Cardiac muscle cell (in vitro differentiated cells and primary cell): ENCODE data around the gene CLASP1. TPM values are rescaled to one million over a fixed set of nuclear protein-coding genes. Genes with fewer than 3 reads are reported as not detected.
A peak's percentile ranks its signal among the peaks of the same experiment; 100 is the strongest.

Experiments
- DNase-seq, 2 donors: peaks; one replicate each; pipeline versions ENCODE4 v3.0.0 to v3.0.0-alpha.2; 2010 to 2017; ENCODE audit warnings: low read depth in 1 of 2, low spot score in 1 of 2
- H3K27ac ChIP-seq: fragments of 200-600 bp; sonication (generic); 2 replicates; pipeline ENCODE4 v1.5.1; 2016
- H3K27me3 ChIP-seq: fragments of 200-600 bp; sonication (generic); 2 replicates; pipeline ENCODE4 v1.6.0; 2016; ENCODE audit warnings: control low read depth
- H3K36me3 ChIP-seq: fragments of 200-600 bp; sonication (generic); 2 replicates; pipeline ENCODE4 v1.5.1; 2016; ENCODE audit warnings: control low read depth
- H3K4me1 ChIP-seq: fragments of 200-600 bp; sonication (generic); 2 replicates; pipeline ENCODE4 v1.8.1; 2017; ENCODE audit warnings: low read depth, mild to moderate bottlenecking, mixed run types
- H3K4me3 ChIP-seq: fragments of 200-600 bp; sonication (generic); 2 replicates; pipeline ENCODE4 v1.5.1; 2016; ENCODE audit warnings: mild to moderate bottlenecking
- H3K9me3 ChIP-seq: fragments of 200-600 bp; sonication (generic); 2 replicates; pipeline ENCODE4 v1.5.1; 2017; ENCODE audit warnings: low read depth, mild to moderate bottlenecking, control low read depth
- CTCF ChIP-seq: IDR thresholded peaks from 2 replicates; pipeline ENCODE4 v1.5.1; 2012; ENCODE audit warnings: low read depth, mild to moderate bottlenecking, low read length
- polyA plus RNA-seq: library from polyadenylated mRNA; unstranded; fragments of >200 nt; fragmentation: Nextera tagmentation; extraction: Ambion mirVana; gene quantifications from 2 replicates; pipeline ENCODE4 v1.2.1, GENCODE V29; 2016
- total RNA-seq: library from RNA; depleted of rRNA; stranded (reverse); fragments of >200 nt; gene quantifications from 2 replicates; pipeline ENCODE4 v1.2.3, GENCODE V29; 2016

CLASP1 gene
- total and polyA plus RNA-seq, 2 experiments from 2014 or later: 24.8 to 53.0 TPM

GRCh38 chr2:121431214-121431613, 218.0 kb downstream of the CLASP1 start:
- Histone ChIP-seq H3K9me3 (no peaks in the 10 kb centered on the region), H3K27ac (no peak overlapping the region), H3K4me1 (peaks cover 15% of the 10 kb centered on the region), H3K4me3 (no peak overlapping the region), H3K36me3 (peaks cover 30% of the 10 kb centered on the region), H3K27me3 (no peaks in the 10 kb centered on the region)
- no peak for TF ChIP-seq CTCF
- no peak for DNase-seq

- H3K4me3 ChIP-seq: no peak overlapping the region
- peaks cover 36% of the 10 kb centered on the region for H3K36me3 ChIP-seq
- TF ChIP-seq CTCF: no peak
- peak overlapping the region; percentile 82 for H3K27ac ChIP-seq
- no peak for DNase-seq
- H3K27me3 ChIP-seq: no peaks in the 10 kb centered on the region
- no peaks in the 10 kb centered on the region for H3K9me3 ChIP-seq
- peaks cover 15% of the 10 kb centered on the region for H3K4me1 ChIP-seq
Observed at GRCh38 chr2:121429927-121430520, 219.2 kb downstream of the CLASP1 start.

GRCh38 chr2:121429119-121429903, 220.0 kb downstream of the CLASP1 start:
- no peak overlapping the region for H3K4me3 ChIP-seq
- no peak for TF ChIP-seq CTCF
- no peaks in the 10 kb centered on the region for H3K9me3 ChIP-seq
- peak in 1 of 2 donors; percentile 74 for DNase-seq
- H3K27ac ChIP-seq: peak overlapping the region; percentile 82
- H3K4me1 ChIP-seq: peaks cover 15% of the 10 kb centered on the region
- no peaks in the 10 kb centered on the region for H3K27me3 ChIP-seq
- H3K36me3 ChIP-seq: peaks cover 44% of the 10 kb centered on the region

GRCh38 chr2:121427187-121427689, 222.0 kb downstream of the CLASP1 start:
- Histone ChIP-seq H3K4me1 (peaks cover 15% of the 10 kb centered on the region), H3K36me3 (peaks cover 55% of the 10 kb centered on the region), H3K27me3 (no peaks in the 10 kb centered on the region), H3K4me3 (no peak overlapping the region), H3K9me3 (no peaks in the 10 kb centered on the region), H3K27ac (no peak overlapping the region)
- DNase-seq: peak in 1 of 2 donors; percentile 27
- no peak for TF ChIP-seq CTCF

GRCh38 chr2:121420486-121420885, 228.8 kb downstream of the CLASP1 start:
- DNase-seq: no peak
- no peak overlapping the region for H3K27ac ChIP-seq
- H3K36me3 ChIP-seq: peaks cover 31% of the 10 kb centered on the region
- H3K9me3 ChIP-seq: no peaks in the 10 kb centered on the region
- TF ChIP-seq CTCF: no peak
- no peaks in the 10 kb centered on the region for H3K4me1 ChIP-seq
- no peaks in the 10 kb centered on the region for H3K27me3 ChIP-seq
- no peak overlapping the region for H3K4me3 ChIP-seq
